22Rv1 (cell line): ENCODE measurements around the gene POLR2J.

Experiments used
- ZFX ChIP-seq: fragments of 450-650 bp; IDR thresholded peaks from 2 replicates; pipeline ENCODE4 v1.6.1; 2017; ENCODE audit warnings: antibody characterized with exemption, borderline replicate concordance
- TF ChIP-seq, protein P1 (sequence below): fragments of 450-650 bp; IDR thresholded peaks from 2 replicates; pipeline ENCODE4 v1.5.1; 2017; ENCODE audit warnings: mild to moderate bottlenecking

DNA sequence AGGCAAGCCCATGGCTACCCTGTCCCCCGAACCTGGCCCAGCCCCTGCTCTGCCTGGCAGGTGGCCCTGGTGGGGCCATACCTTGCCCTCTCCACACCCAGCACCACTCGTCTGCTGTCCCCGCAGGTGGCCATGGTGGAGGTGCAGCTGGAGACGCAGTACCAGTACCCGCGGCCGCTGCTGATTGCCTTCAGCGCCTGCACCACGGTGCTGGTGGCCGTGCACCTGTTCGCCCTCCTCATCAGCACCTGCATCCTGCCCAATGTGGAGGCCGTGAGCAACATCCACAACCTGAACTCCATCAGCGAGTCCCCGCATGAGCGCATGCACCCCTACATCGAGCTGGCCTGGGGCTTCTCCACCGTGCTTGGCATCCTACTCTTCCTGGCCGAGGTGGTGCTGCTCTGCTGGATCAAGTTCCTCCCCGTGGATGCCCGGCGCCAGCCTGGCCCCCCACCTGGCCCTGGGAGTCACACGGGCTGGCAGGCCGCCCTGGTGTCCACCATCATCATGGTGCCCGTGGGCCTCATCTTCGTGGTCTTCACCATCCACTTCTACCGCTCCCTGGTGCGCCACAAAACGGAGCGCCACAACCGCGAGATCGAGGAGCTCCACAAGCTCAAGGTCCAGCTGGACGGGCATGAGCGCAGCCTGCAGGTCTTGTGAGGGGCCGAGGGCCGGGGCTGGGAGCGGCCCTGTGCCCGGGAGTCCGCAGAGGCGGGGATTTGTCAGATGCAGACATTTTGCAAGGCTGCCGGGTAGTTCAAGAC lies 32.1 kb downstream of the POLR2J start:
- TF ChIP-seq, protein P1, sequence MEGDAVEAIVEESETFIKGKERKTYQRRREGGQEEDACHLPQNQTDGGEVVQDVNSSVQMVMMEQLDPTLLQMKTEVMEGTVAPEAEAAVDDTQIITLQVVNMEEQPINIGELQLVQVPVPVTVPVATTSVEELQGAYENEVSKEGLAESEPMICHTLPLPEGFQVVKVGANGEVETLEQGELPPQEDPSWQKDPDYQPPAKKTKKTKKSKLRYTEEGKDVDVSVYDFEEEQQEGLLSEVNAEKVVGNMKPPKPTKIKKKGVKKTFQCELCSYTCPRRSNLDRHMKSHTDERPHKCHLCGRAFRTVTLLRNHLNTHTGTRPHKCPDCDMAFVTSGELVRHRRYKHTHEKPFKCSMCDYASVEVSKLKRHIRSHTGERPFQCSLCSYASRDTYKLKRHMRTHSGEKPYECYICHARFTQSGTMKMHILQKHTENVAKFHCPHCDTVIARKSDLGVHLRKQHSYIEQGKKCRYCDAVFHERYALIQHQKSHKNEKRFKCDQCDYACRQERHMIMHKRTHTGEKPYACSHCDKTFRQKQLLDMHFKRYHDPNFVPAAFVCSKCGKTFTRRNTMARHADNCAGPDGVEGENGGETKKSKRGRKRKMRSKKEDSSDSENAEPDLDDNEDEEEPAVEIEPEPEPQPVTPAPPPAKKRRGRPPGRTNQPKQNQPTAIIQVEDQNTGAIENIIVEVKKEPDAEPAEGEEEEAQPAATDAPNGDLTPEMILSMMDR = no peak
- TF ChIP-seq ZFX = no peak
